Measurements from ENCODE around the gene FAM193B.
"Not testable (repeated sequence)": the region's sequence is repeated elsewhere in the genome, so short reads cannot be mapped to it uniquely, and the experiment has no call there.

Gene FAM193B

DNA sequence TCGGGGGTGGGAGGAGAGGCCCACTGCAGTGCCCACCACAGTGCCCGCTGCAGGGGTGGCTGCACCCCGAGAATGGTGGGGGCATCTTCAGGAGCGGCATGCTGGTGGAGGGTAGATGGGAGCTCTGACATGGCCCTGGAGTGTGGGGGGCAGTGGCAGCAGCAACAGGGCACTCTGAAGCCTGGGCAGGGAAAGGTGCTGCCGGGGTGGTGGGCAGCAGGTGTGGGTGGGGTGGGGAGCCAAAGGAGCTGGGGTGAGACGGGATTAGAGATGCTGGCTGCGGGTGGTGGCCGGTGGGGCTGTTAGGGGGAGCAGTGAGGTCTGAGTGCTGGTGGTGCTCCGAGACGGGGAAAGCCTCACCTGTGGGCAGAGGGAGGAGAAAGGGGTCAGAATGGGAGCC is 18.0 kb downstream of the FAM193B start:
- no peak for DNase-seq

DNA sequence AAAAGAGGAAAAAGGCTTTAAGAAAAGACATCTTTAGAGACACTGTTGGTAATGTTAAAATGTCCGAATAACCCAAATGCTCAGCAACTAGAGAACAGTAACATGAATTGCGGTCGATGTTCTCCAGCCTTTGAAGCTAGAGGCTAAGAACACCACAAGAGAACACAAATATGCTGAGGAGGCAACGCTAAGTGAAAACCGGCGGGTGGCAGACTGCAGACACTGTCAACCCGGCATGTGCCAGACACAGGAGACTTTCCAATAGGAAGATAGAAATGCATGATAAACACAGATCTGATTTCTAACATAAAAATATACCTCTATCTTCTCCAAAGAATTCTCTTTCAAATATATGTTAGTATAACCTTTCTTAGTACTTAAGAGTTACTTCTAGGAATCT is 19.2 kb downstream of the FAM193B start:
- no peak for DNase-seq

DNA sequence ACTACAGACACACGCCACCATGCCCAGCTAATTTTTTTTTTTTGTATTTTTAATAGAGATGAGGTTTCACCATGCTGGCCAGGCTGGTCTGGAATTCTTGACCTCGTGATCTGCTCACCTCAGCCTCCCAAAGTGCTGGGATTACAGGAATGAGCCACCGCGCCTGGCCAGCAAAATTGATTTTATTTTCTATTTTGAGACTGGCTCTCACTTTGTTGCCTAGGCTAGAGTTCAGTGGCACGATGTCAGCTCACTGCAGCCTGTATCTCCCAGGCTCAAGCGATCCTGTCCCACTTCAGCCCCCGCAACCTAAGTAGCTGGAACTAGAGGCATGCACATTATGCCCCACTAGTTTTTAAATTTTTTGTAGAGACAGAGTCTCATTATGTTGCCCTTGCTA is 19.9 kb downstream of the FAM193B start:
- DNase-seq: not testable (repeated sequence)

DNA sequence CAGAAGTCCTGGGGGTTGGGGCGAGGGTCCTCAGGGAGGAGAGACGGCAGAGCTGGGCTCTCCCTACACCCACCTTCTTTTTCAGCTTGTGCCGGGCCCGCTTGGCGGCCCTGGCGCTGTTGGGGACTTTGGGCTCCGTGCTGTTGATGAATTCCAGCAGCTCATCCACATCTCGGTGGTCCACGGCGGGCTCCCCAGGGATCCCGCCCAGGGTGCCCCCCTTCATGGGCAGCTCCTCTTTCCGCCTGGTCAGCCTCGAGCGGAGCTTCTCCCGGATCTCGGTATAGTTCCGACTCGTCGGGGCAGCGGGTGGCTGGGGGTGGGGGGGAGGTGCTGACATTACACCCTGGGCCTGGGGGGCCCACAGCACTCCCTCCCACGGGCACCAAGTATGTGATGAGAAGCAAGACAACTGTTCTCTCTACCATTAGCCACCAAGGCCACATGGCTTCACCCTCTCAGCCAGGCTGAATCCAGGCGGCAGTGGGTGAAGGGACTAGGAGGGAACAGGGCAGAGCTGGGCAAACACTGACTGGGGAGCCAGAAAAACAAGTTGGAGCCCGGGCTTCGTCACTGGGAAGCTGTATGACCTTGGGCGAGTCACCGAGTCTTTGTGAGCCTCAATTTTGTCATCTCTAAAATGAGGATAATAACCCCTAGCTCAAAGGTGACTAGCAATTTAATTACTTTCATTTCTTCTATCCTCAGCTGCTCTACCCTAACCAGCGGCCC is 23.0 kb downstream of the FAM193B start:
- DNase-seq: no peak

DNA sequence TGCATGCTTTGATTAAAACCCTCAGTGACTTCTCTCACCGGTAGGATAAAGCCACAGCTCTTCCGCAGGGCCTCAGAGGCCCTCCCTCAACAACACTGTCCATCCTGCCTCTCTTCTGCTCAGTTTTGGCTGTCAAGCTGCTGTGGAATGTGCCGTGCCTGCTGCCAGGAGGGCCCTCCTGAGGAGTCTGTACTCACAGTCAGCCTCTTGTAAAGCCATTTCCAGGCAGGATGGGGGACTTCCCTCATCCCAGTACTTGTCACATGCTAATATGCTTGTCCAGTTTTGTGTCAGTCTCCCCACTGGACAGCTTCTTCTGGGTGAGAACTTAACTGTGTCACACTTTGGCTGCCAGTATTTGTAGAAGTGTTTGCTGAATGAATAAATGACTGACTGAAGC is 23.7 kb downstream of the FAM193B start:
- no peak for DNase-seq

DNA sequence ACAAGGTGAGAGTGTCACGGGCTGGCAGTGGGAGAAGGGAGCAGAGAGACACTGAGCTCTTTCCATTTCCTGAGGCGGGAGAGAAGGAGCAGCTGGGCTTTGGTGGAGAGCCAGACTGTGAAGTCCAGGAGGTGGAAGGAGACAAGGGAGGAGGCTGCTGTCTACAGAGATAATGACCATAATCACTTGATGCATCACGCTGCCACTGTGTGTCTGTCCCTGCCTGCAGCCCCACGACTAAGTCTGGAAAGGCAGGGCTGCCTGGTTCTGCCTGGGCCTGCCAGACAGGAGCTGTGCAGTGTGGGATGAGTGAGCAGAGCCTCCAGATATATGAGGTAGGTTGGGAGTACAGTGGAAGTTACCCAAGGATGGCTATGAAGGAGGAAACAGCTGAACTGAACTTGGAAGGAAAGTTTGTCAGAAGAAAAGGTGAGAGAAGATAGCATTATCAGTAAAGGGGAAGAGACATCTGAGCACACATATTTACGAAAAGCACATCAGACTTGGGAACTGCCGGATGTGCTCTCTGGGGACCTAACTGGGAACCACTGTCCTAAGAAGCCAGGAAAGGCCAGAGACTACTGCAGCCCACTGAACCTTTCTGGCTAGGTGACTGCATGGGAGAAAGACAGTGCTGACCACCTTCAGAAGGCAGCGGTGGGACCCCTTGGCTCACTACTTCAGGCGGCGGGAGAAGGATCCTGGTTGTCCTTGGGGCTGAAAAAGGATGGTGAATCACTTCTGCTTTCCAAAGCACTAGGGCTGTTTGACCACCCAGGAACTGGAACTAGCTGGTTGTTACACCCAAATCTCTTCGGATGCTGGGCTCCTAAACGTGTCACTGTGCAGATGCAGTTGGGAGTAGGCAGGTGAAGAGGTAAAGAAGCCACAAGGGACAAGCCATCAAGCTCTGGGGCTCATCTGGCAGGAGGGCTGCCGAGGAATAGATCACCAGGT is 24.8 kb downstream of the FAM193B start:
- no peak for DNase-seq

DNA sequence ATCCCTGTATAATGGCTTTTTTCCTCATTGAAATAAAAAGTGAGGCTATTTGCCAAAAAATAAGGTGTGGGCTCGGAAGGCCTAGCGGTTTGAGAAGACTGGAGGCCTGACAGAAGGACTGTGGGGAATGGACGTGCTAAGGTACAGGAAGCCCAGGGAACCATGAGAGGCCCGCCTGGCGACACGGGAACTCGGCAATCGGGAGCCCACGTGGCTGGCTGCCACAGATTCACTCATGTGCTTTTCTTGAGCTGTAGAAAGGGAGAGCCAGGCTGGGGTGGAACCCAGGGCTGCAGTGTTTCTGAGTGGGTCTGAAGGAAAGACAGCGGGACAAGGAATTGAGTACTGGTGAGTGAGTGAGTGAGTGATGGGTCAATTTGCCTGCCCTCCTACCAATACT is 25.7 kb downstream of the FAM193B start:
- no peak for DNase-seq

DNA sequence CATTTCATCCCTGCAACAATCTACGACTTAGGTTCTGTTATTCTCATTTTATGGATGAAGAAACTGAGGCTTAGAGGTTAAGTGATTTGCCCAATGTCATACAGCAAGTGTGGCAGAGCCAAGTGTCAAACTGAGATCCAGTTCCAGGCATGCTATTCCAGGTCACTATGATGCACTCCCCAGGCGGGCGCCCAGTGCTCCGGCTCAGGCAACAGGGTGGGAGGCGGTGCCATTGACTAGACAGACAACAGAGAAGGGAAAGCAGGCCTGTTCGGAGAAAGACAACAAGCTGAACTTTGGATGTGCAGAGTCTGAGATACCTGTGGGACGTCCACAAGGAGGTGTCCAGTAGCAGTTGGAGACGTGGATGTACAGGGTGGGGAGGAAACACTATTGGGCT is 26.8 kb downstream of the FAM193B start:
- no peak for DNase-seq

DNA sequence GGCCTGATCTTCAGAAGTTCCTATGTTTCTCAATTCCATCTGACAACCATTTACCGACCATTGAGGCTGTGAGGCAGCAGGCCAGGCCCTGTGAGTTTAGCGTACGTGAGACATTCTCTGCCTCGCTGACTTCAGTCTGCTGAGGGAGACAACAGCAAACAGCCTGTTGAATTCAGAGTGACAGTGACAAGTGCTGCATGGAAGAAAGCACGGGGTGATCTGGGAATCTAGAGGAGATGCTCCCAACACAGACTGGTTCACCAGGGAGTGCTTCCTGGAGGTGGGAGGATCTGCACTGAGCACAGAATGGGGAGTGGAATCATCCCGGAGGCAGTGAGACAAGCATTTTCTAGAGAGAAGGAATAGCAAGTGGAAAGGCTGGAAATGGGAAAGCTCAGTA is 27.6 kb downstream of the FAM193B start:
- DNase-seq: no peak

DNA sequence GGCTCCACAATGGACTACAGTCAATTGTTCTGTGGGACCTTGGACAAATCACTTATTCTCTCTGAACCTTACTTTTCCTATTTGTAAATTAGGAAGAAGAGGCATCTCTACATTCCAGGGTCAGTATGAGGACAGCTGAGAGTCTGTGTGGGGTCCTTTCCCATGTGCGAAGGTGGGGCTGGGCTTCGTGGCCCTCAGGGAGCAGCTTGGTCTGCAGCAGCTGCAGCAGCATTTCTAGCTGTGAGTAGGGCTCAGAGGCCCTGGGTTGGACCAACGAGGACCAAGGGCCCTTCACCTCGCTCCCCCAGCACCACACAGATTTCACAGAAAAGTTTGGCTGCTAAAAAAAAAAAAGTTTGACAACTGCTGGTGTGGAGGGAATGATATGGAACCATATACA is 28.2 kb downstream of the FAM193B start:
- DNase-seq: no peak

DNA sequence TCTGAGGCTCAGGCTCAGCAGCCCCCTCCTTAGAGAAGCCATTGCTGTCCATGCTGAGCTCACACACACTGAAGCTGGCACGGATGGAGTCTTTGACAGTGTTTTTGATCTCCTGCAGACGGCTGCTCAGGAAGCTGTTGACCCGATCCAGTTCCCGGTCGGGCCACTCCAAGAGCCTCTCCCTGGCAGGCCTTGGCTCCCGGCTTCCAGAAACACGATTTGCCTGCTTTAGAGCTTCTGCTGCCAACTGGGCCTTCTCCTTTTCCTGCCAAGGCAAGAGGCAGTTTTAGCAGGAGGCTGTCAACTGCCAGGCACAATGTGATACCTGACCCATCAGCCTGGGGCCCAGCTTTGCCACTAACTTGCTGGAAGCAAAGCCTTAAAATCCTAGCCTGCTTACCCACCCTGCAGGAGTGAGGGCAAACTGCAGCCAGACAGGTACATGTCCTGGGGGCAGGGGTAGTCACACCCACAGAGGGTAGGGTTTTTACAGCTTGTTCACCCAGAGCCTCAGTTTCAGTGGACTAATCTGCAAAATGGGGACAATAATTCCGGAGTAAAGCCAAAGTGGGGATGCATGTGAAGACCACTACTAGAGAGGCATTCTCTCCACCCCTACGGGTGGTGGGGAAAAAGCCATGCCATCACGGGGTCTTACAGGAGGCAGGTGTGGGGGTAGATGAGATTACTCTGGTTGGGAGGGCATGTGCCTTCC is 29.3 kb downstream of the FAM193B start:
- no peak for DNase-seq

DNA sequence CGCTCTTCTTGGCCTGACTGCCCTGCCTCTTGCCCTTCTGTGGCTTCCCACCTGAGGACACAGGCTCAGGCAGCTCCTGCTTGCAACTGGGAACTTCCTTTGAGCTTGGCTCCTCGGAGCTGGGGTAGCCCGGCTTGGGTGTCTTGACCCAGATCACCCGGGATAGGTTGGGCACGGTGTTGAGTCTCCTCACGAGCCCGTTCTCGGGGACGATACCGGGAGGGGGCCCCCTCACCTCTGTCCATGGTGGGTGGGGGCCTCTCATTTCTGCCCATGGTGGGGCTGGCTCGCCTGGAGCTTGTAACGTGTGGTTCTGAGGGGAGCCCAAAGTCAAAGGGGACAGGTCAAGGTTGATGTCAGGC is 29.8 kb downstream of the FAM193B start:
- no peak for DNase-seq

DNA sequence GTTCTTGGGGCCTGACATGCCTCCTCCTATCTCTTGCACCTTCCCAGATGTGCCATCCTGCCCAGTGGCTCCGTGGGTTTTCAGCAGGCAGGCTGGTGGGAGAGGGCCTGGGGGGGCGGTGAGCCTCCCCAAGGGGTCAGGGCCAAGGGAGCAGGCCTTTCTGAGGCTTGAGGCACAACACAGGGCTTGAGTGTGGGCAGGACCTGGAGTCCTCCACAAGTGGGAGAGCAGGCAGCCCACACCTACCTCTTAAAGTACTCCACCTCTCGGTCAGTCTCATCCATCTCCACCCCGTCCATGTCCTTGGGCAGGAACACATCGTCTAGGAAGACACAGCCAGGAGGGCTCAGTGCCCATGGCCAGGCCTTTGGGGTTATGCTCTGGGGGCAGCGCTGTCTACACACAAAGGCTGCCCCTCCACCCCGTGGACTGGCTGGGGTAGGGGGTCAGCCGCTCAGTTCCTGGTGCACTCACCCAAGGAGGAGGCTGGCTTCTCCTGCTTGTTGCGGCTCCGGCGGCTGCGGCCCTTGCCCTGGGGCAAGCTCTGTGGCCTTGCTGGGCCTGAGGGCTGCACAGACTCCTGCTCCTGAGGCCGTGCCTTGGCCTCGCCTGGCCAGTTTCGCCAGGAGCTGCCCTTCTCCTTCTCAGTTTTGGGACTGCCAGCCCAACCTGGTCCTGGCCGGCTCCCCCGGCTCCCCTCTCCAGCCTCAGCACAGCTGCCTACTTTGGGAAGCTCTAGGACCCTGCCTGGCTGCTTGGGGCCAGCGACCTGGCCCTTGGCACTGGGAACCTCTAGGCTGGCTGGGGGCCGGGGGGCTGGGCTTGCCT is 30.4 kb downstream of the FAM193B start:
- DNase-seq: no peak

DNA sequence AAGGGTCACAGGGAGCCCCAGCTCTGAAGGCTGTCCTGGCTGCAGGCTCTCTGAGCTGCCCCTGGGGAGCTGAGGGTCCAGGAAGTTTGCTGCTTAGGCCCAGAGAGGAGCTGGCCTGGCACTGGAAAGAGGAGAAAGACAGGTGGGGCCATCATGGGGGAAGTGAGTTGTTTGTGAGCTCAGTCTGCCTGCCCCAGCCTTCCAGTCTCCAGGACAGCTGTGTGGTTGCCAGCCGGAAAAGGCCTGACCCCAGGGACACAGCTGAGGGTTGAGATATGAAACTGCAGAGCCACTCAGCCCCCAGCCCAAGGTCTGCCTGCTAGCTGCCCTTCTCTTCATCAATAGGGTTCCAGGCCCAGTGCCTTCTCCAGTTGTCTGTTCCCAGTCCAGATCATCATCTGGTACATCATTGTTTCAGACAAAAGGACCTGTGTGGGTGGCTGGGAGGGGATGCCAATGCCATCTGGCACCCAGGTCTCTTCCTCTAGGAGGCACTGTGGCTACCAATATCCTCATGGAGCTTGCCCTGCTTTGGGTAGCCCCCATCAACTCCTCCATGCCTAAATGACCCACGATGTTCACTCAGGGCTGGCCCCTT is 33.3 kb downstream of the FAM193B start:
- no peak for DNase-seq

DNA sequence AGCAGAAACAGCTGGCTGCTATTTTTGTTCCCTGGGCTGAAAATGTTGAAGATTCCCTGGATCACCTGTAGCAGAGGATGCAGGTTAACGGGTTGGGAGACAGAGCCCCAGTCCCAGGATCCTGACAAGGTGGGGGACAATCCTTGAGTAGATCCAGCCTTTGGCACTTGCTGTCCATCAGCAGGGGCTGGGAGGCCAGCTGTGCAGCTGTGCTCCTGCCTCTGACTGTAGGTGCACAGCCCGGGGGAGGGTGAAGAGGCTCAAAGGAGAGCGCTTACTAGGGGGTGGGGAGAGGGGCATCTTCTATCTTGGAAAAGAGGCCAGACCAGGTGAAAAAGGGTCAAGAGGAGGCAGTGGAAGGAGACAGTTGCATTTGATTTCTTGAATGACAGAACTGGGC is 34.1 kb downstream of the FAM193B start:
- no peak for DNase-seq

DNA sequence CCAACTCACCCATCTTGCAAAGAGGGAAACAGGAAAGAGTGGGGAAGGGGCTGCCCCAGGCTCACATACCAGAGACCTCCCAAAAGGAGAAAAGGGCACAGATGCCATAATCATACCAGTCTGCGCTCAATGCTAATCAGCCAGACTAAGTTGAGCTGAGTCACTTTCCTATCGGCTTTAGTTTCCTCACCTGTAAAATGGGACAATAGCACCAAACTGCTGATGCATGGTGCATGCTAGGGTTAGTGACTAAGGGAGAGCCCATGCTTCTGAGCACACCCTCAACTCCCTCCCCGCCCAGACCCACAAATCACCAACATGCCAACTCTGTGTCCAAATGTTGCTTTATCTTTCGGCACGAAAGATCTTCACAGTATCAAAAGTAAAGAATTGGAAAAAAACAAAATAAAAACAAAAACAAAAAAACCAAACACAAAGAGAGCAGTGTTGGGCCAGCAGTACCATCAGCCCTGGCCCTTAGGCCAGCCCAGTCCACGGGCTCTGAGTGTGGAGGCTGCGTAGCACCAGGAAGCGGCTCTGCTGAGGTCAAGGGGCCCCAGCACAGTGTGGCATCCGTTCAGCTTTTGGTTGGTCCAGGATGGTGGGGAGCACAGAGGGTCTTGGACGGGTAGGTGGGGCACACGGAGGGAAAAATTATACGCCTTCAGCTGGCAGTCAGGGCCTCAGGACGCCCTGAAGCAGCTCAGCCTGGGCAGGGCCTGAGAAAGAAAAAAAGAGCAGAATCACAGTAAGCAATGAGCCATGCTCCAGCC is 34.7 kb downstream of the FAM193B start:
- DNase-seq: no peak

DNA sequence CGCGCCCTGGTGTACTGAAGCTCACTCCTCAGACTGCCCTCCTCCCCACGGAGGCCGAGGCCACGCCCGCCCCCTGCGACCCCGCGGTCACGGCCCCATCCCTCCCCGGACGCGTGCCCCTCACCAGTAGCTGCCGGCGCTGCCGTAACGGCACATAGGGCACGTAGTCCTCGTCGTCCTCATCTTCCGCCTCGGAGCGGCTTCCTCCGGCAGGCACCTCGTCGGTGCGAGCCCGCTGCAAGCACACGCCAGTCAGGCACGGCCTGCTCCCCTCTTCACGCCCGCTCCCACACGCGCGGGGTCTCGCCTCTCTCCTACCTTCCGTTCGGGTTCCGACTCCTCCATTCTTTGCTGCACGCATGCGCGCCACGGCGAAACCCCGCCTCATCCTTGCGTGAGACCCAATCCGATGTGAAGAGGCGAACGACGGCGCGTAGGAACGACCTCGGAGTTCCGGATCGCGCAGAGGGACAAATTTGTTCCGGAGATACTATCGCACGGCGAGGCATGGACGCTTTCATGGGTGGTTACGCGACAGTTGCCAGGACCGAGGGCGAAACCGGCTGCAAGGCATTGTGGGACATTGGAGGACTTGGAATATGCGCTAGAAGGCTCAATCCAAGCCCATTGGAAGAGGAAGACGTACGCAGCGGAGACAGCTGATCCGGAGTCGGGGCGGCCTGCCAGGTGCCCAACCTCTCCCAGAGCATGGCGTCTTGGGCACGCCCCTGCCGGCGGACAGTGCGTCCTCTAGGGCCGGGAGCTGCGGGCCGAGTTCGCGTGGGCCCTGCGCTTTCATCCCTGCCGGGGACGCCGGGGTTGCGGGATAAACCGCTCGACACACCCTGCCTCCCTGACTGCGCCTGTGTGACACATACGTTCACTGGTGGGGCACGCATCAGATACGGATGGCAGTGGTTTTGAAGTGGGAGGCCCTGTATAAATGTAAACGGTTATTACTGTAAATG is 37.5 kb downstream of the FAM193B start, which contains the start of gene DDX41:
DDX41 (minus strand) TSS at position 361 of the 968 bp plus-strand sequence; CDS start at position 345, 16 bp downstream.
- peak; percentile 98 for DNase-seq

DNA sequence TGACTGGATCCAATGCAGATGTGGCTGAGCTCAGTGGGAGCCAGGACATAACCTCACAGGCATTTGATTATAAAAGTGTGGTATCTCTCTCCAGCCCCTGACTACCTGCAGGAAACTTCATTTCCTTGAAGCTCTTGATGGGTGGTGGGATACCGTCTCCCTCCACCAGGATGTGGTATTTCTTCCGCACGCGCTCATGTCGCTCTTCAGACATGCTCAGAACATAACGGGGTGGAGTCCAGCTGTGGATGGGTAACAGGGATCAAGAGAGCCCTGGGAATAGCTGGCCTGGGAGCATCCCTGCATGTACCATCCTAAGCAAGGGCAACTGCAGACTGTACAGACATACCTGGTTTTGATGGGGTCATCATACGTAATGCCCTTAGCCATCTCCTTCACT is 38.8 kb downstream of the FAM193B start:
- DNase-seq: no peak

DNA sequence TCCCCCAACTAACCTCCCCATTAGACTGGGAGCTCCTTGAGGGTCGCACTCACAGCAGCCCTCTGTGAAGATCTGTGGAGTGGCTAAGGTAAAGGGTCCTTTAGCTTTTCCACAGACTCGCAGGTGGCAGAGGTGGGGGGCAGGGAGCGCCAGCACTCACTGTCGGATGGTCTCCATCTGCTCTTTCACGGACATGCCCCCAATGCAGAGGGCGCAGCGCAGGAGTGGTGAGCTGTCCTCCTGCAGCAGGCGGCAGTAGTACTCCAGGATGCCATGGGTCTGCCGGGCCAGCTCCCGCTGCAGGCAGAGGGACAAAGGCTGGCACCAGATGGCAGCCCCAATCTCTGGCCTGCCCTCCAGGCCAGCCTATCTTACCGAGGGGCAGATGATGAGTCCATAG is 39.8 kb downstream of the FAM193B start:
- no peak for DNase-seq

DNA sequence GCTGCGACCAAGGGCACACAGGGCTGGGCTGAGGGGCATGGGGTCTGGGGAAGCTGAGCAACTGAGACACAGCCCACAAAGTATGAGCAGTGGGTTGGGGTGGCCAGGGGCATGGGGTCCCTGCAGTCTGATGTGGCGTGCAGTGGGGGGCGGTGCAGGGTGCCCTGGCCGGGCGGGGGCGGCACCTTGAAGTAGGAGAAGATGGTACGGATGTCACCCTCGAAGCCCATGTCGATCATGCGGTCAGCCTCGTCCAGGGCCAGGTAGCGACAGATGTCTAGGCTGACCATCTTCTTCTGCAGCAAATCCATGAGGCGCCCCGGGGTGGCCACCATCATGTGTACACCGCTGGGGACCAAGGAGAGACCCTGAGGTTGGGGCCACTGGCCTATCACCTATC is 40.9 kb downstream of the FAM193B start:
- DNase-seq: no peak
